ENCODE data around the gene CACNA1D.
"Not testable (repeated sequence)": the region's sequence is repeated elsewhere in the genome, so short reads cannot be mapped to it uniquely, and the experiment has no call there.

The CACNA1D gene

GRCh38 chr3:53551324-53551723 lies 56.9 kb downstream of the CACNA1D start:
- no peaks in the 10 kb centered on the region for H3K9me3 ChIP-seq (ENCODE audit: insufficient read depth, low read depth, low read length)
- 97% methylated on average over 7 of the region's 7 CpGs for WGBS
- no peaks in the 10 kb centered on the region for H3K36me3 ChIP-seq (ENCODE audit: insufficient read depth, low read length)
- no peaks in the 10 kb centered on the region for H3K27me3 ChIP-seq (ENCODE audit: insufficient read depth, low read length)
- H3K4me3 ChIP-seq (ENCODE audit: low read length): no peak overlapping the region
- no peak overlapping the region for H3K27ac ChIP-seq (ENCODE audit: low read depth, low read length)
- H3K4me1 ChIP-seq (ENCODE audit: insufficient read depth, low read length): no peaks in the 10 kb centered on the region
- no peak overlapping the region for H3K9ac ChIP-seq (ENCODE audit: low read depth, low read length)

GRCh38 chr3:53552730-53553129 lies 58.3 kb downstream of the CACNA1D start:
- Histone ChIP-seq H3K9me3 (ENCODE audit: insufficient read depth, low read depth, low read length) (no peaks in the 10 kb centered on the region), H3K4me1 (ENCODE audit: insufficient read depth, low read length) (no peaks in the 10 kb centered on the region), H3K9ac (ENCODE audit: low read depth, low read length) (no peak overlapping the region), H3K27ac (ENCODE audit: low read depth, low read length) (no peak overlapping the region), H3K27me3 (ENCODE audit: insufficient read depth, low read length) (no peaks in the 10 kb centered on the region), H3K36me3 (ENCODE audit: insufficient read depth, low read length) (no peaks in the 10 kb centered on the region), H3K4me3 (ENCODE audit: low read length) (no peak overlapping the region)
- 82% methylated on average over 2 of the region's 2 CpGs for WGBS

GRCh38 chr3:53553200-53553599 lies 58.8 kb downstream of the CACNA1D start:
- Histone ChIP-seq H3K4me1 (ENCODE audit: insufficient read depth, low read length) (no peaks in the 10 kb centered on the region), H3K27ac (ENCODE audit: low read depth, low read length) (no peak overlapping the region), H3K36me3 (ENCODE audit: insufficient read depth, low read length) (no peaks in the 10 kb centered on the region), H3K9me3 (ENCODE audit: insufficient read depth, low read depth, low read length) (no peaks in the 10 kb centered on the region), H3K9ac (ENCODE audit: low read depth, low read length) (no peak overlapping the region), H3K4me3 (ENCODE audit: low read length) (no peak overlapping the region), H3K27me3 (ENCODE audit: insufficient read depth, low read length) (no peaks in the 10 kb centered on the region)
- WGBS: 90% methylated on average over 4 of the region's 5 CpGs

GRCh38 chr3:53554559-53555067 lies 60.2 kb downstream of the CACNA1D start:
- Histone ChIP-seq H3K27me3 (ENCODE audit: insufficient read depth, low read length) (no peaks in the 10 kb centered on the region), H3K4me3 (ENCODE audit: low read length) (no peak overlapping the region), H3K9ac (ENCODE audit: low read depth, low read length) (no peak overlapping the region), H3K9me3 (ENCODE audit: insufficient read depth, low read depth, low read length) (no peaks in the 10 kb centered on the region), H3K36me3 (ENCODE audit: insufficient read depth, low read length) (no peaks in the 10 kb centered on the region), H3K4me1 (ENCODE audit: insufficient read depth, low read length) (no peaks in the 10 kb centered on the region), H3K27ac (ENCODE audit: low read depth, low read length) (no peak overlapping the region)
- 98% methylated on average over 4 of the region's 4 CpGs for WGBS

GRCh38 chr3:53555068-53555588 lies 60.7 kb downstream of the CACNA1D start:
- H3K4me3 ChIP-seq (ENCODE audit: low read length): no peak overlapping the region
- H3K4me1 ChIP-seq (ENCODE audit: insufficient read depth, low read length): no peaks in the 10 kb centered on the region
- H3K27me3 ChIP-seq (ENCODE audit: insufficient read depth, low read length): no peaks in the 10 kb centered on the region
- no peaks in the 10 kb centered on the region for H3K9me3 ChIP-seq (ENCODE audit: insufficient read depth, low read depth, low read length)
- no peak overlapping the region for H3K9ac ChIP-seq (ENCODE audit: low read depth, low read length)
- WGBS: 90% methylated on average over 4 of the region's 4 CpGs
- H3K27ac ChIP-seq (ENCODE audit: low read depth, low read length): no peak overlapping the region
- H3K36me3 ChIP-seq (ENCODE audit: insufficient read depth, low read length): no peaks in the 10 kb centered on the region

- Histone ChIP-seq H3K4me1 (ENCODE audit: insufficient read depth, low read length) (peaks cover 31% of the 10 kb centered on the region), H3K9me3 (ENCODE audit: insufficient read depth, low read depth, low read length) (no peaks in the 10 kb centered on the region), H3K27ac (ENCODE audit: low read depth, low read length) (peak overlapping the region; percentile 71; the same call in 1 of the 2 replicates), H3K4me3 (ENCODE audit: low read length) (no peak overlapping the region), H3K27me3 (ENCODE audit: insufficient read depth, low read length) (no peaks in the 10 kb centered on the region), H3K9ac (ENCODE audit: low read depth, low read length) (no peak overlapping the region), H3K36me3 (ENCODE audit: insufficient read depth, low read length) (no peaks in the 10 kb centered on the region)
- WGBS: 60% methylated on average over 11 of the region's 11 CpGs
Measured at GRCh38 chr3:53566461-53567145, 72.2 kb downstream of the CACNA1D start.

GRCh38 chr3:53570081-53570480 lies 75.7 kb downstream of the CACNA1D start:
- Histone ChIP-seq H3K27me3 (ENCODE audit: insufficient read depth, low read length) (no peaks in the 10 kb centered on the region), H3K36me3 (ENCODE audit: insufficient read depth, low read length) (no peaks in the 10 kb centered on the region), H3K27ac (ENCODE audit: low read depth, low read length) (no peak overlapping the region), H3K9ac (ENCODE audit: low read depth, low read length) (no peak overlapping the region), H3K4me3 (ENCODE audit: low read length) (no peak overlapping the region), H3K4me1 (ENCODE audit: insufficient read depth, low read length) (peaks cover 31% of the 10 kb centered on the region), H3K9me3 (ENCODE audit: insufficient read depth, low read depth, low read length) (no peaks in the 10 kb centered on the region)
- WGBS: 55% methylated on average over 1 of the region's 2 CpGs

GRCh38 chr3:53570709-53571108 lies 76.3 kb downstream of the CACNA1D start:
- Histone ChIP-seq H3K4me1 (ENCODE audit: insufficient read depth, low read length) (peaks cover 31% of the 10 kb centered on the region), H3K9ac (ENCODE audit: low read depth, low read length) (no peak overlapping the region), H3K4me3 (ENCODE audit: low read length) (no peak overlapping the region), H3K9me3 (ENCODE audit: insufficient read depth, low read depth, low read length) (no peaks in the 10 kb centered on the region), H3K27me3 (ENCODE audit: insufficient read depth, low read length) (no peaks in the 10 kb centered on the region), H3K27ac (ENCODE audit: low read depth, low read length) (no peak overlapping the region), H3K36me3 (ENCODE audit: insufficient read depth, low read length) (no peaks in the 10 kb centered on the region)
- 92% methylated on average over 3 of the region's 3 CpGs for WGBS

- peaks cover 30% of the 10 kb centered on the region for H3K4me1 ChIP-seq (ENCODE audit: insufficient read depth, low read length)
- H3K4me3 ChIP-seq (ENCODE audit: low read length): no peak overlapping the region
- H3K9me3 ChIP-seq (ENCODE audit: insufficient read depth, low read depth, low read length): no peaks in the 10 kb centered on the region
- 91% methylated on average over 4 of the region's 4 CpGs for WGBS
- H3K27ac ChIP-seq (ENCODE audit: low read depth, low read length): no peak overlapping the region
- H3K9ac ChIP-seq (ENCODE audit: low read depth, low read length): no peak overlapping the region
- no peaks in the 10 kb centered on the region for H3K27me3 ChIP-seq (ENCODE audit: insufficient read depth, low read length)
- no peaks in the 10 kb centered on the region for H3K36me3 ChIP-seq (ENCODE audit: insufficient read depth, low read length)
Measured at GRCh38 chr3:53571264-53571663, 76.9 kb downstream of the CACNA1D start.

- H3K27ac ChIP-seq (ENCODE audit: low read depth, low read length); H3K27me3 ChIP-seq (ENCODE audit: insufficient read depth, low read length); H3K9ac ChIP-seq (ENCODE audit: low read depth, low read length); H3K36me3 ChIP-seq (ENCODE audit: insufficient read depth, low read length); H3K4me3 ChIP-seq (ENCODE audit: low read length); H3K9me3 ChIP-seq (ENCODE audit: insufficient read depth, low read depth, low read length): not testable (repeated sequence)
- H3K4me1 ChIP-seq (ENCODE audit: insufficient read depth, low read length): peaks cover 21% of the 10 kb centered on the region
- 92% methylated on average over 3 of the region's 4 CpGs for WGBS
Measured at GRCh38 chr3:53572184-53572583, 77.8 kb downstream of the CACNA1D start.

- H3K4me1 ChIP-seq (ENCODE audit: insufficient read depth, low read length): peaks cover 3% of the 10 kb centered on the region; the same call in 1 of the 2 replicates
- H3K27me3 ChIP-seq (ENCODE audit: insufficient read depth, low read length): no peaks in the 10 kb centered on the region
- H3K27ac ChIP-seq (ENCODE audit: low read depth, low read length): no peak overlapping the region
- H3K4me3 ChIP-seq (ENCODE audit: low read length): no peak overlapping the region
- no peak overlapping the region for H3K9ac ChIP-seq (ENCODE audit: low read depth, low read length)
- WGBS: 57% methylated on average over 3 of the region's 3 CpGs
- H3K9me3 ChIP-seq (ENCODE audit: insufficient read depth, low read depth, low read length): no peaks in the 10 kb centered on the region
- H3K36me3 ChIP-seq (ENCODE audit: insufficient read depth, low read length): no peaks in the 10 kb centered on the region
Measured at GRCh38 chr3:53577506-53577905, 83.1 kb downstream of the CACNA1D start.

Data from HUES64 (cell line).